Measurements from ENCODE around the gene RSPO3.

The RSPO3 gene

DNA sequence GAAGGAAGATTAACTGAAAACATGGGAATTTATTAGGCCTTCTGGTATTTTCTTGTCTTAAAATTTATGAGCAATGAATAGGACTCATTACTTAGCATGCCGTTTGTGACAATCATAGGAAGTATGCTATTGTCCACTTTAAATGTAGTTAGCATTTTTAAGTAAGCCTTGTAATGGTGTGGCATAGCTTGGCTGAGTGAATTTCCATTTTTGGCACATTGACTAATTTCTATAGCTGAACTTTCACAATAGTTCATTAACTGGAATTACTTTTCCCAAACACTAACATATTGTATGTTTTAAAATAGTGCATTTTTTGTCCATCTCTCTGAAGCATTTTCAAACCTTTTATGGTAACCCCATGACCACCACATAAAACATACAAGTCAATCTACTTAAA lies 15.7 kb downstream of the RSPO3 start:
- TF ChIP-seq, protein P1, sequence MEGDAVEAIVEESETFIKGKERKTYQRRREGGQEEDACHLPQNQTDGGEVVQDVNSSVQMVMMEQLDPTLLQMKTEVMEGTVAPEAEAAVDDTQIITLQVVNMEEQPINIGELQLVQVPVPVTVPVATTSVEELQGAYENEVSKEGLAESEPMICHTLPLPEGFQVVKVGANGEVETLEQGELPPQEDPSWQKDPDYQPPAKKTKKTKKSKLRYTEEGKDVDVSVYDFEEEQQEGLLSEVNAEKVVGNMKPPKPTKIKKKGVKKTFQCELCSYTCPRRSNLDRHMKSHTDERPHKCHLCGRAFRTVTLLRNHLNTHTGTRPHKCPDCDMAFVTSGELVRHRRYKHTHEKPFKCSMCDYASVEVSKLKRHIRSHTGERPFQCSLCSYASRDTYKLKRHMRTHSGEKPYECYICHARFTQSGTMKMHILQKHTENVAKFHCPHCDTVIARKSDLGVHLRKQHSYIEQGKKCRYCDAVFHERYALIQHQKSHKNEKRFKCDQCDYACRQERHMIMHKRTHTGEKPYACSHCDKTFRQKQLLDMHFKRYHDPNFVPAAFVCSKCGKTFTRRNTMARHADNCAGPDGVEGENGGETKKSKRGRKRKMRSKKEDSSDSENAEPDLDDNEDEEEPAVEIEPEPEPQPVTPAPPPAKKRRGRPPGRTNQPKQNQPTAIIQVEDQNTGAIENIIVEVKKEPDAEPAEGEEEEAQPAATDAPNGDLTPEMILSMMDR (conservative IDR thresholded peaks at IDR 0.05; ENCODE audit: low read length) = no peak
- TF ChIP-seq EZH2phosphoT487 (IDR thresholded peaks at IDR 0.05; ENCODE audit: borderline replicate concordance) = no peak
- Histone ChIP-seq H3K4me1 (ENCODE audit: insufficient read depth, low read length, poor library complexity, severe bottlenecking) (no peaks in the 10 kb centered on the region), H3K36me3 (ENCODE audit: insufficient read depth, low read length) (no peaks in the 10 kb centered on the region), H3K4me3 (ENCODE audit: low read length, poor library complexity, severe bottlenecking) (no peak overlapping the region), H3K9me2 (replicated peaks; ENCODE audit: low read depth, low read length) (no peaks in the 10 kb centered on the region), H3K9me3 (ENCODE audit: insufficient read depth, low read depth, low read length) (no peaks in the 10 kb centered on the region), H3K79me2 (ENCODE audit: insufficient read depth, low read length) (no peaks in the 10 kb centered on the region), H3K27me3 (ENCODE audit: insufficient read depth, low read length, poor library complexity, severe bottlenecking) (no peaks in the 10 kb centered on the region), H3K4me2 (ENCODE audit: low read depth, low read length, poor library complexity, severe bottlenecking) (no peak overlapping the region), H3K9ac (ENCODE audit: low read depth, low read length, poor library complexity, severe bottlenecking) (no peak overlapping the region), H3F3A (ENCODE audit: low read depth) (no peaks in the 10 kb centered on the region), H2AFZ (ENCODE audit: low read length) (no peak overlapping the region), H4K20me1 (ENCODE audit: insufficient read depth, low read length, poor library complexity, severe bottlenecking) (no peaks in the 10 kb centered on the region)

DNA sequence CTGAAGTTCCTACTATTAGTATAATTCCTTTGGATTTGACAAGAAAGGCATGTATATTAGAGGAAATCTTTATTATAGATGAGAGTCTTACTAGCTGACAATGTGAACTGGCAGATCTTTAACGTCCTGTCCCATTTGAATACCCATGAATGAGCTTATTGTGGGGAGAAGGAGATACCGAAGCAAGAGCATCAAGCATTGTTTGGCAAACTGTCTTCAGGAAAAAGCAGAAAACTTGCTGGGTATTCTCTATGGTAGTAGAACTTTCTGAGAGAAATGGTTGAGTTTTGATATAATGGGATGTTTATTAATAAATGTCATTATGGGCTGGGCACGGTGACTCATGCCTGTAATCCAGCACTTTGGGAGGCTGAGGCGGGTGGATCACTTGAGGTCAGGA lies 18.3 kb downstream of the RSPO3 start:
- no peak overlapping the region for H2AFZ ChIP-seq (ENCODE audit: low read length)
- no peaks in the 10 kb centered on the region for H3K9me2 ChIP-seq (replicated peaks; ENCODE audit: low read depth, low read length)
- no peaks in the 10 kb centered on the region for H4K20me1 ChIP-seq (ENCODE audit: insufficient read depth, low read length, poor library complexity, severe bottlenecking)
- no peaks in the 10 kb centered on the region for H3K79me2 ChIP-seq (ENCODE audit: insufficient read depth, low read length)
- H3K27me3 ChIP-seq (ENCODE audit: insufficient read depth, low read length, poor library complexity, severe bottlenecking) = no peaks in the 10 kb centered on the region
- no peaks in the 10 kb centered on the region for H3F3A ChIP-seq (ENCODE audit: low read depth)
- no peak overlapping the region for H3K4me2 ChIP-seq (ENCODE audit: low read depth, low read length, poor library complexity, severe bottlenecking)
- no peak overlapping the region for H3K9ac ChIP-seq (ENCODE audit: low read depth, low read length, poor library complexity, severe bottlenecking)
- no peaks in the 10 kb centered on the region for H3K4me1 ChIP-seq (ENCODE audit: insufficient read depth, low read length, poor library complexity, severe bottlenecking)
- no peaks in the 10 kb centered on the region for H3K36me3 ChIP-seq (ENCODE audit: insufficient read depth, low read length)
- no peak overlapping the region for H3K4me3 ChIP-seq (ENCODE audit: low read length, poor library complexity, severe bottlenecking)
- no peak for TF ChIP-seq EZH2phosphoT487 (IDR thresholded peaks at IDR 0.05; ENCODE audit: borderline replicate concordance)
- TF ChIP-seq, protein P1 (conservative IDR thresholded peaks at IDR 0.05; ENCODE audit: low read length) = no peak
- H3K9me3 ChIP-seq (ENCODE audit: insufficient read depth, low read depth, low read length) = no peaks in the 10 kb centered on the region

DNA sequence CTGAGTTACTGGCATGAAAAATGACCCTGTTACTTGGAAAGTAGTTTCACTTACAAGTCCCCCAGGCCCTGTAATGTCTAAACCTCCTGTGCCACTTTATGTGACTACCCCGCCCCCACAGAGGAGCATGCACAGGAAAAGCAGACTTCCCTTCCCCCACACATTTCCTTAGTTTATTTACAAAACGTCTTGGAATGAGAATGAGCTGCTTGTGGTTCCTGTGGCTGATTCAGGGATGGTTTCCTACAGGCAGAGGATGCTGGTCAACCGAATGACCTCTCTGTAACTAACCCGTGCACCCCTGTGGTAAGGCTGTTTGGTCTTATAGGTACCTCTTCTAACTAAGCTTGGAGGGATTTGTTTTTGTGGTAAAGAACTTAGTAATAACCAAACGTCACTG lies 28.5 kb downstream of the RSPO3 start:
- no peaks in the 10 kb centered on the region for H3K36me3 ChIP-seq (ENCODE audit: insufficient read depth, low read length)
- no peaks in the 10 kb centered on the region for H3K79me2 ChIP-seq (ENCODE audit: insufficient read depth, low read length)
- H3F3A ChIP-seq (ENCODE audit: low read depth) = no peaks in the 10 kb centered on the region
- peaks cover 12% of the 10 kb centered on the region for H3K4me1 ChIP-seq (ENCODE audit: insufficient read depth, low read length, poor library complexity, severe bottlenecking)
- no peaks in the 10 kb centered on the region for H4K20me1 ChIP-seq (ENCODE audit: insufficient read depth, low read length, poor library complexity, severe bottlenecking)
- H3K4me2 ChIP-seq (ENCODE audit: low read depth, low read length, poor library complexity, severe bottlenecking) = peak overlapping the region; percentile 47
- peak overlapping the region; percentile 31 for H2AFZ ChIP-seq (ENCODE audit: low read length)
- H3K27me3 ChIP-seq (ENCODE audit: insufficient read depth, low read length, poor library complexity, severe bottlenecking) = no peaks in the 10 kb centered on the region
- no peaks in the 10 kb centered on the region for H3K9me3 ChIP-seq (ENCODE audit: insufficient read depth, low read depth, low read length)
- TF ChIP-seq EZH2phosphoT487 (IDR thresholded peaks at IDR 0.05; ENCODE audit: borderline replicate concordance) = no peak
- TF ChIP-seq, protein P1 (conservative IDR thresholded peaks at IDR 0.05; ENCODE audit: low read length) = no peak
- H3K4me3 ChIP-seq (ENCODE audit: low read length, poor library complexity, severe bottlenecking) = peak overlapping the region; percentile 46
- peak overlapping the region; percentile 4 for H3K9ac ChIP-seq (ENCODE audit: low read depth, low read length, poor library complexity, severe bottlenecking)
- H3K9me2 ChIP-seq (replicated peaks; ENCODE audit: low read depth, low read length) = no peaks in the 10 kb centered on the region
